ENCODE measurements around the gene FFAR1.

DNA sequence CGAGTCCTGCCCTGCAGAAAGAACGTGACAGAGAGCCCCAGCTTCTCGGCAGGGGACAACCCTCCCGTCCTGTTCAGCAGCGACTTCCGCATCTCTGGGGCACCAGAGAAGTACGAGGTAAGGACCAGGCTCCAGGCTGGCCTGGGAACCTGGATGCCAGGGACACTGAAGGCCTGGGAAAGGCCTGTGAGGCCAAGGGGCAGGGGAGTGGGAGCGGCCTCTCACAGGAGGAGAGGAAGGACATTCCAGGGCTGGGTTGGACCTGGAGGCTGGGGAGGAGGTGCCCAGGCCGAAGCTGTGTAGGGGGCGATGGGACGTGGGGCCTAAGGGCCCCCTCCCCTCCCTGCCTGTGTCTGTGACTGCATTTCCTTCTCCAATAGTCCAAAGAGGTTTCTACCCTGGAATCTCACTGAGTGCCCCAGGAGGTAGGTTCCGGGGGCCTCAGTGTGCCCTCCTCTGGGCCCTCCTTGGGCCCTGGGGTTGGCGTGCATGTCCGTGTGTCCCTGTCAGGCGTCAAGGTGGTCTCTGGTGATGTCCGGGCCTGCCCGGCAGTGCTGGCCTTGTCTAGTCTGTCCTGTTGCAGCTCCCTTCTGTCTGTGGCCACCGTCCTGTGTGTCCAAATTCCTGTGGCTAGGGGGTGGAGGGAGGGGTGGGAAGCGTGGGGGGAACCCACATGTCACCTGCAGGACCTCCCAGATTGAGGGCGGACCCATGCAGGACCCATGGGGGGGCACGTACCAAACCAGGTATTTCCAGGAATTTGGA lies 35.6 kb upstream of the FFAR1 start:
- no peak for TF ChIP-seq CTCF (IDR thresholded peaks at IDR 0.05)
- TF ChIP-seq POLR2A (IDR thresholded peaks at IDR 0.05) = no peak

Data from testis (tissue), 2 donors.